H1 (cell line): ENCODE measurements around the gene TSG101. TPM values are rescaled to one million over a fixed set of nuclear protein-coding genes. Genes with fewer than 3 reads are reported as not detected.

Source experiments
- CTCF ChIA-PET: fragments of 300-600 bp; sonication (Branson Sonifier 250); formaldehyde crosslinking; loops from one replicate; lab custom pipeline; 2021; ENCODE audit not compliant: partially characterized antibody; lab: Charles Lee
- POLR2A ChIA-PET: fragments of 300-600 bp; sonication (Branson Sonifier 250); formaldehyde crosslinking; loops from one replicate; lab custom pipeline; 2021; ENCODE audit warnings: inconsistent platforms; ENCODE audit not compliant: partially characterized antibody; lab: Charles Lee
- DNase-seq, 2 experiments: peaks; one replicate each; pipeline versions ENCODE4 v3.0.0 to v3.0.0-alpha.2; 2010 to 2022; ENCODE audit warnings: low spot score in 2 of 2, low read depth in 1 of 2, mixed read lengths in 1 of 2
- FAIRE-seq: peaks from 2 replicates; lab custom pipeline; 2011; peaks lifted over from hg19 to GRCh38; lab: Jason Lieb, UNC
- H2AFZ ChIP-seq: 2 replicates; pipeline ENCODE4 v1.8.1; 2012; ENCODE audit warnings: low read length, inconsistent platforms
- H2AK5ac ChIP-seq: 2 replicates; pipeline ENCODE4 v1.6.1; 2013; ENCODE audit warnings: low read depth, low read length
- H2BK120ac ChIP-seq: replicated peaks from 2 replicates; pipeline ENCODE3; 2013; ENCODE audit warnings: low read depth, low read length, inconsistent platforms
- H2BK12ac ChIP-seq: 2 replicates; pipeline ENCODE4 v1.6.1; 2013; ENCODE audit warnings: low read depth, low read length
- H2BK15ac ChIP-seq: 2 replicates; pipeline ENCODE4 v1.6.1; 2013; ENCODE audit warnings: low read length
- H2BK20ac ChIP-seq: 2 replicates; pipeline ENCODE4 v1.6.1; 2013; ENCODE audit warnings: low read length
- H2BK5ac ChIP-seq: 2 replicates; pipeline ENCODE4 v1.6.1; 2013; ENCODE audit warnings: low read depth, low read length
- H3K14ac ChIP-seq: 2 replicates; pipeline ENCODE4 v1.6.1; 2013; ENCODE audit warnings: inconsistent platforms; ENCODE audit not compliant: insufficient read length
- H3K18ac ChIP-seq: 2 replicates; pipeline ENCODE4 v1.6.1; 2013; ENCODE audit warnings: low read length; ENCODE audit errors: extremely low read depth
- H3K23ac ChIP-seq: 2 replicates; pipeline ENCODE4 v1.6.1; 2013; ENCODE audit warnings: inconsistent platforms; ENCODE audit not compliant: insufficient read length
- H3K23me2 ChIP-seq: 2 replicates; pipeline ENCODE4 v1.6.1; 2013; ENCODE audit warnings: low read depth, low read length
- H3K27ac ChIP-seq: 2 replicates; pipeline ENCODE4 v1.6.1; 2011; ENCODE audit warnings: low read depth, low read length, inconsistent platforms
- H3K27me3 ChIP-seq, 4 experiments: replicated peaks in 1 of 4; 1 replicate in 1 of 4; 2 replicates in 3 of 4; pipeline versions ENCODE4 v1.6.1 to v1.8.1; 2011 to 2013; ENCODE audit warnings: low read length in 3 of 4, mild to moderate bottlenecking in 3 of 4, inconsistent platforms in 2 of 4, mixed read lengths in 2 of 4, moderate library complexity in 1 of 4; ENCODE audit not compliant: control insufficient read depth in 3 of 4, insufficient read depth in 3 of 4; ENCODE audit errors: extremely low read depth in 1 of 4
- H3K36me3 ChIP-seq, 4 experiments: 2 replicates each; pipeline versions ENCODE4 v1.6.1 to v1.8.1; 2011 to 2013; ENCODE audit warnings: mild to moderate bottlenecking in 4 of 4, low read length in 3 of 4, moderate library complexity in 2 of 4, control low read depth in 1 of 4, inconsistent platforms in 1 of 4; ENCODE audit not compliant: insufficient read depth in 4 of 4, control insufficient read depth in 2 of 4
- H3K4ac ChIP-seq: replicated peaks from 2 replicates; pipeline ENCODE3; 2013; ENCODE audit warnings: low read length, low read depth, mixed read lengths, inconsistent platforms; ENCODE audit not compliant: insufficient read length
- H3K4me1 ChIP-seq, 4 experiments: replicated peaks in 1 of 4; 1 replicate in 1 of 4; 2 replicates in 3 of 4; pipeline versions ENCODE4 v1.6.1 to v1.8.1; 2011 to 2013; ENCODE audit warnings: low read length in 3 of 4, inconsistent platforms in 2 of 4, mixed read lengths in 1 of 4; ENCODE audit not compliant: insufficient read depth in 4 of 4, control insufficient read depth in 3 of 4
- H3K4me2 ChIP-seq, 2 experiments: 2 replicates each; pipeline versions ENCODE4 v1.6.1 to v1.8.1; 2011 to 2013; ENCODE audit warnings: low read depth in 2 of 2, low read length in 2 of 2, control low read depth in 1 of 2, inconsistent platforms in 1 of 2, mild to moderate bottlenecking in 1 of 2; ENCODE audit not compliant: insufficient read depth in 1 of 2
- H3K4me3 ChIP-seq, 4 experiments: fragments of 200-600, 300-600 bp in 1 of 4; sonication (generic), shearing (Covaris generic), sonication (Bioruptor Twin) in 1 of 4; 2 replicates each; pipeline versions ENCODE4 v1.5.1 to v1.8.1; 2011 to 2016; ENCODE audit warnings: low read length in 4 of 4, low read depth in 3 of 4, control low read depth in 2 of 4, inconsistent platforms in 2 of 4, mild to moderate bottlenecking in 2 of 4, mixed read lengths in 1 of 4, moderate library complexity in 1 of 4; ENCODE audit not compliant: insufficient read depth in 2 of 4; ENCODE audit errors: extremely low read depth in 1 of 4
- H3K56ac ChIP-seq: replicated peaks from 2 replicates; pipeline ENCODE3; 2013; ENCODE audit warnings: low read depth, mild to moderate bottlenecking, mixed read lengths, low read length, inconsistent platforms; ENCODE audit not compliant: insufficient read length
- H3K79me1 ChIP-seq: 2 replicates; pipeline ENCODE4 v1.6.1; 2013; ENCODE audit warnings: low read depth, low read length, control low read depth
- H3K79me2 ChIP-seq, 2 experiments: 2 replicates each; pipeline versions ENCODE4 v1.6.1 to v1.8.1; 2012 to 2013; ENCODE audit warnings: low read length in 2 of 2, mild to moderate bottlenecking in 2 of 2, inconsistent platforms in 1 of 2; ENCODE audit not compliant: insufficient read depth in 2 of 2, control insufficient read depth in 1 of 2
- H3K9ac ChIP-seq, 4 experiments: replicated peaks in 1 of 4; 1 replicate in 1 of 4; 2 replicates in 3 of 4; pipeline versions ENCODE4 v1.6.1 to v1.8.1; 2011 to 2013; ENCODE audit warnings: low read depth in 3 of 4, low read length in 3 of 4, control low read depth in 2 of 4, mild to moderate bottlenecking in 2 of 4, moderate library complexity in 2 of 4, inconsistent platforms in 1 of 4; ENCODE audit errors: extremely low read depth in 1 of 4
- H3K9me3 ChIP-seq, 2 experiments: 2 replicates each; pipeline versions ENCODE4 v1.6.1 to v1.8.1; 2012 to 2013; ENCODE audit warnings: mild to moderate bottlenecking in 2 of 2, moderate library complexity in 2 of 2, control low read depth in 1 of 2, inconsistent platforms in 1 of 2, low read depth in 1 of 2, low read length in 1 of 2, mixed read lengths in 1 of 2; ENCODE audit not compliant: insufficient read depth in 2 of 2
- H4K20me1 ChIP-seq, 2 experiments: replicated peaks in 1 of 2; 2 replicates each; pipeline versions ENCODE3 to v1.8.1; 2011 to 2013; ENCODE audit warnings: inconsistent platforms in 2 of 2, low read length in 2 of 2, mild to moderate bottlenecking in 1 of 2; ENCODE audit not compliant: insufficient read depth in 2 of 2, control insufficient read depth in 1 of 2
- H4K5ac ChIP-seq: 2 replicates; pipeline ENCODE4 v1.6.1; 2013; ENCODE audit warnings: low read length, low read depth, mixed read lengths, inconsistent platforms; ENCODE audit not compliant: insufficient read length
- H4K8ac ChIP-seq: 2 replicates; pipeline ENCODE4 v1.8.0; 2013; ENCODE audit warnings: mild to moderate bottlenecking, moderate library complexity, low read length, inconsistent platforms; ENCODE audit not compliant: insufficient read depth; ENCODE audit errors: extremely low read depth
- H4K91ac ChIP-seq: replicated peaks from 2 replicates; pipeline ENCODE3; 2013; ENCODE audit warnings: low read length, mixed read lengths, inconsistent platforms; ENCODE audit not compliant: insufficient read length
- SIX5 ChIP-seq: IDR thresholded peaks from 2 replicates; pipeline ENCODE4 v1.6.1; 2011; ENCODE audit warnings: mild to moderate bottlenecking, low read depth, low read length
- WGBS, 2 experiments: shearing (Covaris generic) in 1 of 2; methylation state at CpG; one replicate each; pipeline versions ENCODE4 v1.1.6 to v1.1.7; 2013 to 2015; ENCODE audit warnings: low lambda C conversion rate in 2 of 2, mixed read lengths in 2 of 2, inconsistent platforms in 1 of 2, low coverage in 1 of 2, missing lambda C conversion rate in 1 of 2; ENCODE audit not compliant: insufficient replicate concordance in 2 of 2, insufficient coverage in 1 of 2, insufficient read length in 1 of 2; ENCODE audit errors: extremely low coverage in 1 of 2, missing lambda C conversion rate in 1 of 2; 5-methylcytosine and 5-hydroxymethylcytosine counted together
- polyA plus RNA-seq, 7 experiments: library from polyadenylated mRNA; depleted of rRNA in 3 of 7; stranded (reverse) in 5 of 7; unstranded in 2 of 7; fragments of >200 nt in 5 of 7; fragments of 200-250 nt in 2 of 7; gene quantifications; 1 replicate in 5 of 7; 2 replicates in 1 of 7; 4 replicates in 1 of 7; pipeline versions ENCODE4 v1.2.1 to v1.2.3, GENCODE V29; 2011 to 2013; ENCODE audit warnings: missing spikeins in 2 of 7, mixed read lengths in 2 of 7
- total RNA-seq: library from RNA; stranded (reverse); fragmentation: NEBNext Ultra II Directional; extraction: Animal tissue kit (Norgen Biotek cat#: 25700); gene quantifications from 2 replicates; pipeline ENCODE4 v1.2.1, GENCODE V29; 2021

TSG101 gene
- total and polyA plus RNA-seq, 2 of the 8 experiments (the other 6 are each of a cell fraction or from before 2014, with no cell fraction given), result 50.8 to 151 TPM

- H3K4me1 ChIP-seq, result no peaks in the 10 kb centered on the region
- no peaks in the 10 kb centered on the region for H4K20me1 ChIP-seq
- DNase-seq (no peak), FAIRE-seq (no peak)
- 93% methylated on average over 2 of the region's 2 CpGs; no CpG with 5 or more reads in 1 of the 2 experiments for WGBS, 2 experiments
- H3K18ac ChIP-seq, result no peak overlapping the region
- no peak overlapping the region for H3K56ac ChIP-seq
- no peak overlapping the region for H2BK15ac ChIP-seq
- H2BK120ac ChIP-seq, result no peak overlapping the region
- H3K4ac ChIP-seq, result no peak overlapping the region
- no peak overlapping the region for H4K5ac ChIP-seq
- H3K27me3 ChIP-seq, result no peaks in the 10 kb centered on the region
- H4K91ac ChIP-seq, result no peak overlapping the region
- no peak overlapping the region for H3K9ac ChIP-seq
- H3K79me1 ChIP-seq, result no peaks in the 10 kb centered on the region
- no peak overlapping the region for H3K27ac ChIP-seq
- H3K23ac ChIP-seq, result no peak overlapping the region
- H3K23me2 ChIP-seq, result no peaks in the 10 kb centered on the region; the same call in 1 of the 2 replicates
- H2AFZ ChIP-seq, result no peak overlapping the region
- H2BK5ac ChIP-seq, result no peak overlapping the region
- no peak overlapping the region for H3K4me2 ChIP-seq
- no peak overlapping the region for H2AK5ac ChIP-seq
- ChIA-PET POLR2A (no interaction called here), CTCF (interaction anchor here (1.7 kb wide), 1 partner anchor 58 kb away, joined by 4 read pairs; no protein-coding TSS in a partner anchor)
- H3K79me2 ChIP-seq, result no peaks in the 10 kb centered on the region
- no peak overlapping the region for H3K4me3 ChIP-seq
- H2BK12ac ChIP-seq, result no peak overlapping the region
- H2BK20ac ChIP-seq, result no peak overlapping the region
- H4K8ac ChIP-seq, result no peak overlapping the region
- no peaks in the 10 kb centered on the region for H3K9me3 ChIP-seq
- no peak overlapping the region for H3K14ac ChIP-seq
- no peaks in the 10 kb centered on the region for H3K36me3 ChIP-seq
- no peak for TF ChIP-seq SIX5
Measured at GRCh38 chr11:18468059-18468458, 58.7 kb downstream of the TSG101 start.
